GM12878 (cell line): ENCODE results near the gene PATE4. TPM values are rescaled to one million over a fixed set of nuclear protein-coding genes. Genes with fewer than 3 reads are reported as not detected.
"Not testable (repeated sequence)": the region's sequence is repeated elsewhere in the genome, so short reads cannot be mapped to it uniquely, and the experiment has no call there.

Experiments used
- ATAC-seq: fragments of 200-7000 bp; cut with Tn5 transposase; 3 replicates; pipeline ENCODE4 v1.9.1; 2020; ENCODE audit warnings: mild to moderate bottlenecking, moderate library complexity
- BruUV-seq: library from RNA; stranded (reverse); fragments of 400-500 nt; replicated peaks from 2 replicates; lab custom pipeline; 2021; lab: Mats Ljungman, UMichigan
- CTCF ChIA-PET: fragments of 300-600 bp; sonication (Branson Sonifier 250); formaldehyde crosslinking; extraction: SDS; loops from one replicate; lab custom pipeline; 2021; ENCODE audit warnings: inconsistent platforms; lab: Yijun Ruan, JAX
- POLR2A ChIA-PET: fragments of 350-600 bp; formaldehyde crosslinking; extraction: SDS; loops from one replicate; lab custom pipeline; 2021; ENCODE audit warnings: inconsistent platforms; lab: Charles Lee
- RAD21 ChIA-PET: fragments of 300-600 bp; sonication (Branson Sonifier 250); formaldehyde crosslinking; loops from one replicate; lab custom pipeline; 2023; ENCODE audit warnings: antibody characterized with exemption; ENCODE audit not compliant: unreplicated experiment; lab: Charles Lee
- SMC1A ChIA-PET: fragments of 300-600 bp; sonication (Branson Sonifier 250); formaldehyde crosslinking; loops from one replicate; lab custom pipeline; 2023; ENCODE audit not compliant: unreplicated experiment, uncharacterized antibody; lab: Charles Lee
- DNase-seq: peaks from one replicate; pipeline ENCODE4 v3.0.0-alpha.2; 2011; ENCODE audit warnings: low read depth, low spot score
- FAIRE-seq: peaks from 3 replicates; lab custom pipeline; 2011; peaks lifted over from hg19 to GRCh38; lab: Jason Lieb, UNC
- H2AFZ ChIP-seq: 2 replicates; pipeline ENCODE4 v1.6.0; 2011; ENCODE audit warnings: low read depth, low read length, control low read depth; ENCODE audit not compliant: control insufficient read depth
- H3K27ac ChIP-seq: 2 replicates; pipeline ENCODE4 v1.5.1; 2011; ENCODE audit warnings: control low read depth; ENCODE audit not compliant: control insufficient read depth, insufficient read depth
- H3K27me3 ChIP-seq, 2 experiments: replicated peaks in 1 of 2; 2 replicates each; pipeline versions ENCODE4 v1.6.0 to v1.6.1; 2011; ENCODE audit warnings: low read length in 1 of 2; ENCODE audit not compliant: control insufficient read depth in 2 of 2, insufficient read depth in 2 of 2
- H3K36me3 ChIP-seq, 2 experiments: 2 replicates each; pipeline ENCODE4 v1.5.1; 2011; ENCODE audit warnings: low read length in 1 of 2; ENCODE audit not compliant: control insufficient read depth in 2 of 2, insufficient read depth in 2 of 2
- H3K4me1 ChIP-seq: 2 replicates; pipeline ENCODE4 v1.6.1; 2011; ENCODE audit warnings: mild to moderate bottlenecking, low read length, moderate library complexity, mixed read lengths; ENCODE audit not compliant: control insufficient read depth, insufficient read depth
- H3K4me2 ChIP-seq: 2 replicates; pipeline ENCODE4 v1.6.0; 2011; ENCODE audit warnings: control low read depth; ENCODE audit not compliant: control insufficient read depth, insufficient read depth
- H3K4me3 ChIP-seq: fragments of 200-600 bp; sonication (generic); 2 replicates; pipeline ENCODE4 v1.5.1; 2016
- H3K79me2 ChIP-seq: 2 replicates; pipeline ENCODE4 v1.6.0; 2011; ENCODE audit warnings: low read length; ENCODE audit not compliant: control insufficient read depth, insufficient read depth
- H3K9ac ChIP-seq: 2 replicates; pipeline ENCODE4 v1.8.0; 2011; ENCODE audit warnings: low read length, control low read depth, mixed read lengths; ENCODE audit not compliant: control insufficient read depth, insufficient read depth
- H3K9me3 ChIP-seq: replicated peaks from 3 replicates; pipeline ENCODE4 v1.5.1; 2011; ENCODE audit warnings: mild to moderate bottlenecking, low read length; ENCODE audit not compliant: control insufficient read depth, insufficient read depth
- H4K20me1 ChIP-seq: 2 replicates; pipeline ENCODE4 v1.6.0; 2011; ENCODE audit not compliant: control insufficient read depth, insufficient read depth
- WGBS: methylation state at CpG from one replicate; pipeline ENCODE4 v1.1.6; 2016; ENCODE audit warnings: low lambda C conversion rate; ENCODE audit not compliant: insufficient replicate concordance, insufficient coverage; ENCODE audit errors: missing lambda C conversion rate; 5-methylcytosine and 5-hydroxymethylcytosine counted together
- in situ Hi-C: fragments of 300-500 bp; cut with MboI; formaldehyde crosslinking; loops from 9 replicates; pipeline ENCODE4 v1.14.3; 2018; ENCODE audit warnings: mixed read lengths
- intact Hi-C: fragments of 100-400 bp; cut with micrococcal nuclease; formaldehyde crosslinking; loops from one replicate; pipeline ENCODE4 v1.14.2; 2022; ENCODE audit not compliant: unreplicated experiment
- polyA plus RNA-seq, 11 experiments: library from polyadenylated mRNA; depleted of rRNA in 4 of 11; unstranded in 6 of 11; stranded (reverse) in 5 of 11; fragments of >200 nt; fragmentation: Nextera tagmentation in 4 of 11; fragmentation: Illumina TruSeq in 1 of 11; extraction: Ambion mirVana in 4 of 11; extraction: Trizol in 1 of 11; gene quantifications; 1 replicate in 1 of 11; 2 replicates in 10 of 11; pipeline versions ENCODE4 v1.2.1 to v1.2.3, GENCODE V29; 2011 to 2016; ENCODE audit warnings: inconsistent platforms in 2 of 11, missing spikeins in 2 of 11, low read depth in 1 of 11
- total RNA-seq, 4 experiments: library from RNA; depleted of rRNA in 3 of 4; stranded (reverse); fragments of >200 nt in 3 of 4; fragmentation: Illumina TruSeq in 1 of 4; extraction: Trizol in 1 of 4; gene quantifications; 2 replicates each; pipeline versions ENCODE4 v1.2.1 to v1.2.3, GENCODE V29; 2013 to 2021

Gene PATE4
- total and polyA plus RNA-seq, 10 of the 15 experiments (the other 5 are each of a cell fraction or from before 2014, with no cell fraction given), result 0.17 TPM; not detected in 9

- H3K4me1 ChIP-seq, H3K9me3 ChIP-seq, POLR2A ChIA-PET, BruUV-seq, SMC1A ChIA-PET, H3K9ac ChIP-seq, H3K4me3 ChIP-seq, CTCF ChIA-PET, H2AFZ ChIP-seq, DNase-seq, in situ Hi-C loops, FAIRE-seq, H3K4me2 ChIP-seq, H3K79me2 ChIP-seq, RAD21 ChIA-PET, ATAC-seq, H3K36me3 ChIP-seq, intact Hi-C loops, H3K27ac ChIP-seq, H4K20me1 ChIP-seq, H3K27me3 ChIP-seq: not testable (repeated sequence)
- no CpG with 5 or more reads among the region's 33 CpGs for WGBS
Observed at GRCh38 chr11:125862786-125863185, 29.7 kb downstream of the PATE4 start.

GRCh38 chr11:125865354-125865753 is 32.2 kb downstream of the PATE4 start:
- in situ Hi-C loops, H3K4me2 ChIP-seq, DNase-seq, intact Hi-C loops, ATAC-seq, CTCF ChIA-PET, SMC1A ChIA-PET, H3K27me3 ChIP-seq, RAD21 ChIA-PET, H3K4me1 ChIP-seq, H3K9ac ChIP-seq, H3K79me2 ChIP-seq, H2AFZ ChIP-seq, H3K27ac ChIP-seq, H3K4me3 ChIP-seq, H3K36me3 ChIP-seq, FAIRE-seq, H3K9me3 ChIP-seq, BruUV-seq, POLR2A ChIA-PET, H4K20me1 ChIP-seq: not testable (repeated sequence)
- 75% methylated on average over 3 of the region's 4 CpGs for WGBS
